HPDE6-E6E7 (cell line): ENCODE measurements around the gene ARPP19.
"Not testable (repeated sequence)": the region's sequence is repeated elsewhere in the genome, so short reads cannot be mapped to it uniquely, and the experiment has no call there.

Experiments used
- DNase-seq: peaks from one replicate; pipeline ENCODE4 v3.0.0; 2011; ENCODE audit warnings: missing footprints; ENCODE audit errors: extremely low spot score

The ARPP19 gene

GRCh38 chr15:52551762-52552161 is 17.1 kb downstream of the ARPP19 start:
- DNase-seq: no peak

DNA sequence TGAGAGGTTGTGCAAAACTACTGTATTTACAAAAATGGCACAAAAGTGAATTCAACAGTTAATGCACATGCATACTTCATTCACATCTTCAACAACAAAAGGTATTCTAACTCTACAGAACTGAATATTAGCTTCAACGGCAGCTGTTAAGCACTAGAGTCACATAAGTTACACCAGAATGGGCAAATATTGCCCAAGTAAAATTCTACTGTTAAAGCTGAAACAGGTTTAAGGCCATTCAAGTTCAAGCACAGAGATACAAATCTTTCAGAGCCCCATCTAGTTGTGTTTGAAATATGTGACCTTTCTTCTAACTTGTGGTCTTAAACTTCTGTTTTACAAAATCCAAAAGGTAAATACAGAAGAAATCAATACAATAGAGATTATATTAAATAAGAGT is 17.6 kb downstream of the ARPP19 start:
- not testable (repeated sequence) for DNase-seq

DNA sequence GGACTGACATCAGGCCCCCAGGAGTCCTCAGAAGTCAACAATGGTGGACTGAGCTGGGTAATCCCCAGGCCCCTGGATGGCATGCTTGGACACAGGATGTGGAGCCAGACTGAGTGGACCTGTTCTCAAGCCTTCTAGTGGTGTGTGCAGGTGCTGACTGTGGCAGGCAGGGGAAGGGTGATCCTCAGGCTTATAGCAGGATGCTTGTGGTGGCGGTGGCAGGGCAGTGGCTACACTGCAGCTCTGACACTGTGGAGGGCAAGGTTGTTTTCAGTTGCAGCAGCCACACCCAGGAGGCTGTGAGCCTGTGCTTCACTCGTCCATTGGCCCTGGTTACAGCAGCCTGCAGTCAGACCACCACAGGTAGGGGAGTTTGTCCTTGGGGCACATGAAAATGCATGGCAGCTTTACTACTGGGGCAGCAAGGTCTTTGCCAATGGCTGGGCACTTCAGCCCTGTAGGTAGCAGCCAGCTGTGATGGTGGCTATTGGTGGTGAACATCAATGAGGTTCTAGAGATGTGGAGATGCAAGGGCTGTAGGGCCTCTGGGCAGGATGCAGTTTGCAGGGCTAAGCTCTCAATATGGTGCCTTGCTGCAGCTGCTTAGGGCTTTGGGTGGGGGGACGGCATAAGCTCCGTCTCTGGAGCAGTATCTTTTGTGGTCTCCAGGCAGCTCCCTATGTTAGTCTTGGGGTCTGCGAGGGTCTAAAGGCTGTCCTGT is 22.6 kb downstream of the ARPP19 start:
- no peak for DNase-seq

DNA sequence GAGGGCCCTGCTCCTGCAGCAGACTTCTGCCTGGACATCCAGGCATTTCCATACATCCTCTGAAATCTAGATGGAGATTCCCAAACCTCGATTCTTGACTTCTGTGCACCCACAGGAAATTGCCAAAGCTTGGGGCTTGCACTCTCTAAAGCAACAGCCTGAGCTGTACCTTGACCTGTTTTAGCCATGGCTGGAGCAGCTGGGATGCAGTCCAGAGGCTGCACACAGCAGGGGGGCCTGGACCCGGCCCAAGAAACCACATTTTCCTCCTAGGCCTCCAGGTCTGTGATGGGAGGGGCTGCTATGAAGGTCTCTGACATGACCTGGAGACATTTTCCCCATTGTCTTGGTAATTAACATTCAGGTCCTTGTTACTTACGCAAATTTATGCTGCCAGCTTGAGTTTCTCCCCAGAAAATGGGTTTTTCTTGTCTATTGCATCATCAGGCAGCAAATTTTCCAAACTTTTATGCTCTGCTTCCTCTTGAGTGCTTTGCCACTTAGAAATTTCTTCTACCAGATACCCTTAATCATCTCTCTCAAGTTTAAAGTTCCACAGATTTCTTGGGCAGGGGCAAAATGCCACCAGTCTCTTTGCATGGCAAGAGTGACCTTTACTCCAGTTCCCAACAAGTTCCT is 28.3 kb downstream of the ARPP19 start:
- no peak for DNase-seq

DNA sequence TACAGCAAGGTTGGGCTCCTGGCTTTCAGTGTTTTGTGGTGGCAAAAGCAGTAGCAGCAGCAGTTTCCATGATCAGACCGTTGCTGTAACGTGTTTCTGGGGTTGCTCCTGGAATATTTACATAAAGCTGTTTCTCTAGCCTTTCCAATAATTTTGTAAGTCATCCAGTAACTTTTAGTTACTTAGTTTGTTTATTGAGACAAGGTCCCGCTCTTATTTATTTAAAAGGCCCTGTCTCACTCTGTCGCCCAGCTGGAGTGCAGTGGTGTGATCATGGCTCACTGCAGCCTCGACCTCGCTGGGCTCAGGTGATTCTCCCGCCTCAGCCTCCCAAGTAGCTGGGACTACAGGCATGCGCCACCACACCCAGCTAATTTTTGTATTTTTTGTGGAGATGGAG is 31.4 kb downstream of the ARPP19 start:
- DNase-seq: no peak

DNA sequence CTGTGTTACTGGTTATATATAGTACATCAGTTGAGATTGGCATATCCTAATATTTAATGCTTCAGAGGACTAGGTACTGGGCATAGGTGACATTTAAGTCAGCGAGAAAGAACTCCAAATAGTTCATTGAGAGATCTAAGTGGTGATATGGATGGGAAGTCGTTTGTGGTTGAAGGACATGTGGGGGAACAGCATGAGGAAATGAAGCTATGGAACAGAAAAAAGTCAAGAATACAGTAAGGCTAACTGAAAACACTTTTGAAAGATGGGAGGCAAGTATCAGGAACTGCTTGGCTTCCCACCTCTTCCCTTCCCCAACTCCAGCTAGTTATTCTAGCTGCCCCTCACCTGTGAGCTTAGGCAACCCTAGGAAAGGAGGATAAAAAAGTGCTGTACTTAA is 36.4 kb downstream of the ARPP19 start:
- no peak for DNase-seq

- DNase-seq: no peak
These were observed 38.9 kb downstream of the ARPP19 start for GRCh38 chr15:52529940-52530339.

DNA sequence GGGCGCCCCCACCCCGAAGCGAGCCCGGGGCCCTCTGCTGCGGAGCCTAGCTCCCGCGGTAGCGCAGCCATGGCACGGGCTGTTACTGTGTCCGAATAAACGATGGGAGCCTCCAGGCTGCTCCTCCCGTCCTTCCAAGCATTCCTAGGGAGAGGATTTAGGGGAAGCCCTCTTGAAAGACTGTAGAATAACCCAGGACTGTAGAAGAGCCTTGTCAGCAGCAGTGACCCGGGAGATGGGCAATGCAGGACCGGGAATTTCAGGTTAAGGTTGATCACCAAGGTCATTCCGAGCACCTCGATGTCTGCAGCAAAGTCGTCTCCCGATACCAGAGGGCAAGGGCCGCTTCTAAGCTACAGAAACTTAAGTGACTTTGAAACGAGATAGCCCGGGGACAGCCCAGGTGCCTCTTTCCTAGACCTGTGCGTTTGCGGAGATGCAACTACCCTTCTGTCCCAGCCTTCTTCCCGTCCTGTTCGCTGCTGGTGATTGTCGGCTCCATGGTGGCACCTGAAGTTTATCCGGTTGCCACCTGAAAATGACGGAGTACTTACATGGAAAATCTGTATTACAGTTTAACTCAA is 39.4 kb downstream of the ARPP19 start:
- DNase-seq: no peak

DNA sequence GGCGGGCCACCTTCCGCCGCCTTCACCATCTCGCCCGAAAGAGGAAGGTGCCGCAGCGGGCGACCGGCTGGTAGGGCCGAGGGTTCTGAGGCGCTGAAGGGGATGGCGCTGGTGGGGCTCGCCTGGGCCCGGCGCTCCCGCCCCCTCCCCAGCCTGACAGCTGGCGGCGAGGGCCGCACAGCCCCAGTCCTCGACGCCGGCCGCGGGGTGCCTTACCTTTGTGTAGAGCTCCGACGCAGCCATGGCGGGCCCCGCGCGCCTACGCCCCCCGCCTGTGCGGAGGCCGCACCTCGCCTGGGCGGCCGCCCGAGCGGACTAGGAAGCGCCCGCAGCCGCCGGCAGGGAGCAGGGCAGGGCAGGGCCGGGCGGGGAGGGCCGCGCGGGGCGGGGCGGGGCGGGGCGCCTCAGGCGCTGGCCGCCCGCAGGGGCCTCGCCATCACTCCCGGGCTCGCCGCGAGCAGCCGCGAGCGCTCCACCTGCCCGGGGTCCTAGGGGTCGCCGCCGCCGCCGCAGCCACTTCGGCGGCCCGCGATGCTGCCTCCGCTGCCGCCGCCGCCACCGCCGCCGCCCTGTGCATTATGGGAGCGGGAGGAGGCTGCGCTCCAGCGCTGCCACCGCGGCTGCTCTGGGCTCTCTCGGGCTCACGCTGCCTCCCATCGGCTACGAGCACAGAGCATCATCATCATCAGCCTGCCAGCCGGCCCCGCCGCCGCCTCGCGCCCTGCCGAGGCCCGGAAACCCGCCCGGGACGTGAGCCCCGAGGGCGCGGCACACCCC is 40.1 kb downstream of the ARPP19 start, which contains the start of gene MYO5A:
MYO5A (minus strand) TSS at position 317 of the 777 bp plus-strand sequence; CDS start at position 243, 74 bp downstream.
- DNase-seq: peak; percentile 58

GRCh38 chr15:52527911-52528563 is 40.8 kb downstream of the ARPP19 start:
- DNase-seq: peak; percentile 27

DNA sequence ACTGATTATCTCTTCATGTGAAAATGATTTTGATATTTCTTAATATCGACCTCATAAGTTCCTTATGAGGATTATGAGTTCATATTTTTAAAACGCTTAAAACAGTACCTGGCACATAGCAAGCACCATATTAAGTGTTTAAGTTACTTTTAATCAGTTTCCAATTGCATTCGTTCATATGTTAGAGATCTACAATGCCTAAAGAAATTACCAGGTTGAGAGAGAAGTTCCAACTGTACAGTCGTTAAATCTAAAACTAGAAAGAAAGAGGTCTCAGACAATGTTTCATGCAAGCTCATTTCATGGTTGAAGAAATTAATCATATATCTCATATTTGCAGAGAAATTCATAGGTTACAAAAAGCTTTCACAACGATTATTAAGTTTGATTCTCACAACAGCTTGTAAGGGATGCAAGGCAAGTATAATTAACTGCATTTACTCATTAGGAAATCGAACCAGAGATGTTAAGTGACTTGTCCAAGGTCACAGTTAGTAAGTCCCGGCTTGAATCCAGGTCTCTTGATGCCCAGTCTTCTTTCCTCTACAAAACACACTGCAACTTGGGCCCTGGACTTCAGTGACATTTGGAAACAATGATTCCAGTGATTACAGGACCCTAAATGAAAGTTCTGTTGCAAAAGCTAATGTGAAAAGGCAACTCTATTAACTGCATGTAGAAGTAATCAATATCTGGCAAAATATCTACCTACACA is 41.5 kb downstream of the ARPP19 start:
- no peak for DNase-seq

DNA sequence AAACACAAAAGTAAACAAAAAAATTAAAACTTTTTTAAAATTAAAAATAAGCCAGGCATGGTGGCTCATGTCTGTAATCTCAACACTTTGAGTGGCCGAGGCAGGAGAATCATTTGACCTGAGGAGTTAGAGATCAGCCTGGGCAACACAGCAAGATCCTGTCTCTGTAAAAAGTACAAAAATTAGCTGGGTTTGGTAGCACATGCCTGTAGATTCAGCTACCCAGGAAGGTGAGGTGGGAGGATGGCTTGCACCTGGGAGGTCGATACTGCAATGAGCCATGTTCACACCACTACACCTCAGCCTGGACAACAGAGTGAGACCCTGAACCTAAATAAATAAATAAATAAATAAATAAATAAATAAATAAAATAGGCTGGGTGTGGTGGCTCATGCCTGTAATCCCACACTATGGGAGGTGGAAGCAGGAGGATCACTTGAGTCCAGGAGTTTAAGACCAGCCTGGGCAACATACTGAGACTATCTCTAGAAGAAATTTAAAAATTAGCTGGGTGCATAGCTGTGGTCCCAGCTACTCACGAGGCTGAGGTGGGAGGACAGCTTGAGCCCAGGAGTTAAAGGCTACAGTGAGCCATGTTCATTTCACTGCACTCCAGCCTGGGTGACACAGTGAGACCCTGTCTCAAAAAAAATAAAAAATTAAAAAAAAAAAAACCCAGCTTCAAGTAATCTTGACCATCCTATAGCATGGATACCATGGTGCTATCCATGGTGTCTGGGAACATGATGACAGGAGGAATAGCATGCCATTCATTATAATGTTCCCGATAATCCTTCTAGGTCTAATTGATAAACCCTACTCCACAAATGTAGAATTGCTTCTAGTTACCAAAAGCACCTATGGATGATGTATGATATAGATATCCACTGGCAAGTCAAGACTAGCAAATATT is 44.4 kb downstream of the ARPP19 start:
- no peak for DNase-seq

DNA sequence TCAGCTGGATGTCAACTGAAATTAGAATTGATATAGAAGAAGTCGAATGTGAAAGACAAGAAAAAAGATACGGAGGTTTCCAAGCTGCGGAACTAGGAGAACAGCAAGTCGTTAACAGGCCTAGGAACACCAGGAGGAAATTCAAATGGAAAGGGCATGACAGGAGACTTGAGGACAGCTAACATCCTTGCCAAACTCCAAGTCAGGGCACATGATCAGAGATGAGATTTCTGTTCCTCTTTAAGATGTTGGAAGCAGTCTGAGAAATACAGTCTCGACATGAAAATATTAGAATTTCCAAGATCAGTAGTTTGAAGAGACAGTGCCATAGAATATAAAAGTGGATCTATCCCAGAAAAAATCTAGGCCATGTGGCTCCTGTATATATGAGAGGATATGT is 45.2 kb downstream of the ARPP19 start:
- no peak for DNase-seq

- DNase-seq: peak; percentile 54
These were observed 45.6 kb downstream of the ARPP19 start for GRCh38 chr15:52523192-52523591.

GRCh38 chr15:52521682-52522081 is 47.1 kb downstream of the ARPP19 start:
- no peak for DNase-seq

GRCh38 chr15:52520421-52520820 is 48.4 kb downstream of the ARPP19 start:
- DNase-seq: no peak

- no peak for DNase-seq
These were observed 50.1 kb downstream of the ARPP19 start for GRCh38 chr15:52518487-52519371.

DNA sequence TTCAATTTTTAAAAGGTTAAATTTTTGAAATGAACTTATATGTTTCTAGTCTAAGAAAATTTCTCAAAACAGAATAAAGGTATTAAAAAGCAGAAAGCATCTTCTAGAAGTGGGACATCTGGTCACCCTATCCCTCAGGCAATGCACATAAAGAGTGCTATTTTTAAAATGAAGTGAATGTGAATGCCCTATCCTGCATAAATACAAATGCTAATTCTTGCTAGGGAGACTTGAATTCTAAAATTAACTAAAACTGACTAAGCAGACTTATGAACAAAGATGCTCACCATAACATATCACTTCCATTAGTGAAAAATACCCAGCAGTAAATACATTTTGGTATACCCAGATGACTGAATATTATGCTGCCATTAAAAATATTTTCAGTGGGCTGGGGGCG is 51.8 kb downstream of the ARPP19 start:
- DNase-seq: no peak

DNA sequence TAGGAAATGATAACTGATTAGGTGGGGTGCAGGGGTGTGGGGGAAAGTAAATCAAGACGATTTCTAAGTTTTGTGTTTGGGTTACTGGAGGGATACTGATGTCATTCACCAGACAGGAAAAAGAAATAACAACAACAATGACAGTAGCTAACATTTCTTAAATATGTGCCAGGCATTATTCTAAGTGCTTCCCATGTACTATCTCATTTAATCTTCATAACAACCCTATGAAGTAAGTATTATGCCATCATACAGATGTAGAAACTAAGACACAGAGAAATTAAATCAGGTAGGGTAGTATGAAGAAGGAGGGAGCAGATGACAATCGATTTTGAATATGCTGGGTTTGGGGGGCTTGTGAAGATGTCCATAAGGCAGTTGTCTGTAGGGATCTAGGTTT is 53.5 kb downstream of the ARPP19 start:
- DNase-seq: no peak
